ACHN (cell line): ENCODE measurements around the gene SMOC1.

ENCODE experiments used
- DNase-seq: peaks from one replicate; pipeline ENCODE4 v3.0.0-alpha.2; 2015
- in situ Hi-C: cut with HindIII; loops from 2 replicates; pipeline ENCODE4 v1.10.0; 2017; ENCODE audit warnings: low sequenced_read_pairs, low pct_ligation_motif_present, low pct_unique_long_range_greater_than_20kb

SMOC1 gene

GRCh38 chr14:70018230-70018629, 139.0 kb downstream of the SMOC1 start:
- no peak for DNase-seq
- in situ Hi-C loops: no loop called here

DNA sequence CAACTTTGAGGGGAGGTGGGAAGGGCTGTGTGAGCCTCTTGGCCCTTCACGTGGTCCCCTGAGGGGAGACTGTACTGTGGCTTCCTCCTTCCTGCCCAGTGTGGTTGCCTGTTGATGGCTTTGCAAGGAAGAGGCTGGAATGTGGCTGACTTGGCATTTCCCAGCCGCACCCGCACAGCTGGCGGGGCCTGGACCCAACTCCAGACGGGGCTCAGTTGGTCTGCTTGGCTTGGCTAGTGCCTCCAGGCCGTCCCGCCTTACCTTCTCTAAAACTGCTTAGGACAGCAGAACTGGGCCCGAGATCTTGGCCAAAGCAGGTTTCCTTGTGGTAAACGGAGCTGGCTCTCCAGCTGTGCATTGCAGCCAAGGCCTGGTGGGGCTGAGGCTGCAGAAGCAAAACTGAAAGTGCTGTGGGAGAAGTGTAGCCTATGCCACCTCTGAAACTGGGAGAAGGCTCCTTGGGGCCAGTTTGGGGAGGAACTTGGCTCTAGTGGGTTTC, 139.5 kb downstream of the SMOC1 start:
- no peak for DNase-seq
- in situ Hi-C loops: no loop called here

GRCh38 chr14:70019695-70020094, 140.5 kb downstream of the SMOC1 start:
- in situ Hi-C loops: no loop called here
- DNase-seq: no peak

GRCh38 chr14:70020352-70021170, 141.3 kb downstream of the SMOC1 start:
- in situ Hi-C loops: no loop called here
- no peak for DNase-seq

- in situ Hi-C loops: no loop called here
- no peak for DNase-seq
Observed at GRCh38 chr14:70021548-70022220, 142.5 kb downstream of the SMOC1 start.

GRCh38 chr14:70022771-70023445, 143.7 kb downstream of the SMOC1 start:
- DNase-seq: no peak
- in situ Hi-C loops: no loop called here

DNA sequence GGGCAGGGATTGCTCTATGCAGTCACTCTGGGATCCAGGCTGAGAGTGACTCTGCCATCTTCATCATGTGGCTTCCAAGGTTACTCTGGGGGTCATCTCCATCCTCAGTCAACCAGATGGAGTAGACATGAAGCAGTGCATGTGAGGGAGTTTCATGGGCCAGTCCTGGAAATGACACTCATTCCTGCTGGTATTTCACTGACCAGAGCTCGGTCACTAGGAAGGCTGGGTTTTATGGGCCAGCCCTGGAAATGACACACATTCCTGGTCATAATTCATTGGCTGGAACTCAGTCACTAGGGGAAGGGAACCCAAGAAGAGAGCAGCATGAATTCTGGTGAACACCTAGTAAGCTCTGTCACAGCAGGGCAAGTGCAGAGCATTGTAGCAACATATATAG, 144.7 kb downstream of the SMOC1 start:
- no peak for DNase-seq
- in situ Hi-C loops: no loop called here

GRCh38 chr14:70027785-70028428, 148.7 kb downstream of the SMOC1 start:
- peak; percentile 45 for DNase-seq
- in situ Hi-C loops: no loop called here

GRCh38 chr14:70029296-70030132, 150.3 kb downstream of the SMOC1 start:
- no peak for DNase-seq
- in situ Hi-C loops: no loop called here

- in situ Hi-C loops: no loop called here
- no peak for DNase-seq
Observed at GRCh38 chr14:70032016-70032415, 152.8 kb downstream of the SMOC1 start.

GRCh38 chr14:70032447-70032846, 153.2 kb downstream of the SMOC1 start:
- peak; percentile 35 for DNase-seq

GRCh38 chr14:70033116-70033515, 153.9 kb downstream of the SMOC1 start:
- in situ Hi-C loops: no loop called here
- DNase-seq: no peak

More at GRCh38 chr14:70032447-70032846, 153.2 kb downstream of the SMOC1 start:
- in situ Hi-C loops: no loop called here

DNA sequence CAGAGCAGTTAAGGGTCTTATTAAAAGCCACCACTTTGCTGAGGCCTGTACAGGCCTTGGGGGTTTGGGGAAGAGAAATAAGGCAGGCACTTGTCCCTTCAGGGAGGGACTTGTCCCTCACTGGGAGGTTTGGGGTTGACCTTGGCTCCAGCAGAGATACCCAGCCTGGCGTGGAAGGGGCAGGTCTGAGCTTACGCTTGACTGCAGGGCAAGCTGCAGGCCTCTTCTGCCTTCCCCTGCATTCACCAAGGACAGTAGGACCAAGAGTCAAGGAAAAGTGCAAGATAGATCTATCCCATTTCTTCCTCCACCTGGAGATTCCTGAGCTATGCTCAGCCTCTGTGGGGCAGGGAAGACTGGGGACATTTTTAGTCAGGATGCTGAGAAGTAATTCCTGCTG, 154.3 kb downstream of the SMOC1 start:
- in situ Hi-C loops: no loop called here
- no peak for DNase-seq

DNA sequence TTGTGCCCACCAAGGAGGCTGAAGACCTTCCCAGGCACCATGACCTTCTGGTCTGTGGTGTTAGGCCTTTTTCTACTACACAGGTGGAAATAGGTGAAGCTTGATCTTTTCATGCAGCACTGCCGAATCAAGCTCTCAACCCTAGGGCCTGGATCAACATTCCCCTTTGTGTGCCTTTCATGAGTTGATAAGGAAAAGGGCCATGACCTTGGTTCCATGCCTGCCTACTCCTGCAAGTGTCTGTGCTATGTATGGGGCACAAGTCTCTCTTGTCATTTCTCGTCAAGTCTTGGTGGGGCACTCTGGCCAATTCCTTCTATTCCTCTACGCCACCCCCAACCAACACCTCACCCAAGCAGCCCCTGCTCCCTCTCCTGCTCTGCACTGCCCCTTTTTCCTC, 155.0 kb downstream of the SMOC1 start:
- no peak for DNase-seq
- in situ Hi-C loops: no loop called here

DNA sequence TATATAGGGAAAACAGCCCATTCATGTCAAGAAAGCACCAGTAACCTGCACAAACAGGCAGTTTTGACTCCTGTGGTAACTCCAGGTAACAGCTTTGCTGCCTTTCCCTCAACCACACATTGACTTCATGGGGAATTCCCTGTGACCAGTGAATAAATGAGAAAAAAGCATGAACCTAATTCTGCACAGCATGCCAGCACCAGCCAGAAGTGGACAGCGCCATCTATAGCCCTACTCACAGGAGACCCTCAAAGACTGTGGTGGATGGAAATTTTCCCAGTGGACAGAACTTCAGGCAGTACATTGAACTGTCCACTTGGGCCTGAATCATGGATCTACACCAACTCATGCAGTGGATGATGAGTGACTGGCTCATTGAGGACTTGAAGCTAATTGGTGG, 157.4 kb downstream of the SMOC1 start:
- in situ Hi-C loops: no loop called here
- DNase-seq: peak; percentile 13

DNA sequence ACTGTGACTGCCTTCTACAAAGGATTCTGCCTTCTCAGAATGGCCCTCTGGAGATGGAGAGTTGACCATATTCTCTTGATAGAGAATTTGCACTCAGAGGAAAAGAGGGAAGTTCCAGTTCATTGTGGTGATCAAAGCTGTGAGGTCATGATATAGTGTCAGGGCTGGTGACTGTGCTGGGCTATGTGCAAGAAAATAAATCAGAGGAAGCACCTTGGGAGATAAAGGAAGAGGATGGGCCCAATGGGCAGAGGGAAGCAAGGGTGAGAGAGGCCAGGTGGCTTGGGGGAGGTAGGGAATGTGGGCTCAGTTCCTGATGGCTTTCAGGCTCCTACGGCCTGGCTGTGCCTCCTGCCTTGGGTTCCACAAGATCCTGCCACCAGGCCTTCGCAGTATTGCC, 163.8 kb downstream of the SMOC1 start:
- in situ Hi-C loops: no loop called here
- DNase-seq: no peak

DNA sequence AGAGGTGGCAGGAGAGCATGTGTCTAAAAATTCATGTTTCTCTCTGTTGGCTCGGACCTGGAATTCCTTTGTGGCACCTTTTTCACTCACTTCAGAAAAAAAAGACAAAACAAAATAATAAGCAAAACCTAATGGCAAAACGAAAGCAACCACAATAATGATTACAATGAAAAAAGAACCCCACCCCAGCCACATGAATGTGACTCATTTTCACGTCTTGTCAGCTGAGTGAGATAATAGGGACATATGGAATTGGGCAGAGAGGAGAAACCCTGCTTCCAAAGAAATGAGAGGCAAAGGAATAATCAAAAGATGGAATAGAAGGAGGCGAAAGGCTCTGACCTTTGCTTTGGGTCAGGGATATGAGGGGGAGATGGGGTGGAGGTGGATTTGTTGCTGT, 166.1 kb downstream of the SMOC1 start:
- DNase-seq: no peak
- in situ Hi-C loops: no loop called here

GRCh38 chr14:70045844-70046535, 166.8 kb downstream of the SMOC1 start:
- in situ Hi-C loops: no loop called here
- peak; percentile 63 for DNase-seq
